Calu3 (cell line): ENCODE results near the gene PTPN13. TPM values are rescaled to one million over a fixed set of nuclear protein-coding genes. Genes with fewer than 3 reads are reported as not detected.

Experiments used
- BruUV-seq: library from RNA; stranded (reverse); fragments of 400-500 nt; replicated peaks from 2 replicates; lab custom pipeline; 2021; lab: Mats Ljungman, UMichigan
- CTCF ChIA-PET: fragments of 300-600 bp; sonication (Branson Sonifier 250); formaldehyde crosslinking; loops from one replicate; lab custom pipeline; 2022; ENCODE audit warnings: antibody characterized with exemption; lab: Charles Lee
- DNase-seq: peaks from one replicate; pipeline ENCODE4 v3.0.0; 2022
- H3K27ac Mint-ChIP-seq: one replicate; pipeline ENCODE4 v1.8.0; 2022; ENCODE audit warnings: mixed read lengths; ENCODE audit not compliant: unreplicated experiment
- H3K27me3 Mint-ChIP-seq: one replicate; pipeline ENCODE4 v1.8.0; 2022; ENCODE audit warnings: mixed read lengths; ENCODE audit not compliant: unreplicated experiment
- H3K36me3 Mint-ChIP-seq: one replicate; pipeline ENCODE4 v1.8.0; 2022; ENCODE audit warnings: mild to moderate bottlenecking, moderate library complexity, mixed read lengths; ENCODE audit not compliant: insufficient read depth, unreplicated experiment
- H3K4me1 Mint-ChIP-seq: one replicate; pipeline ENCODE4 v1.8.0; 2022; ENCODE audit warnings: mild to moderate bottlenecking, low read depth, mixed read lengths; ENCODE audit not compliant: unreplicated experiment
- H3K4me3 Mint-ChIP-seq: one replicate; pipeline ENCODE4 v1.8.0; 2022; ENCODE audit warnings: mild to moderate bottlenecking, low read depth, moderate library complexity, mixed read lengths; ENCODE audit not compliant: unreplicated experiment
- H3K9me3 Mint-ChIP-seq: one replicate; pipeline ENCODE4 v1.8.0; 2022; ENCODE audit warnings: low read depth, mixed read lengths; ENCODE audit not compliant: unreplicated experiment
- intact Hi-C: fragments of 100-400 bp; cut with micrococcal nuclease; formaldehyde crosslinking; loops from one replicate; pipeline ENCODE4 v1.10.0; 2022; ENCODE audit not compliant: unreplicated experiment
- total RNA-seq: library from RNA; stranded (reverse); gene quantifications from 2 replicates; pipeline ENCODE4 v1.2.3, GENCODE V29; 2022
- TF ChIP-seq, protein P1 (sequence below): fragments of 200-600 bp; IDR thresholded peaks from one replicate; pipeline ENCODE4 v1.8.0; 2022; ENCODE audit warnings: antibody characterized with exemption; ENCODE audit not compliant: unreplicated experiment

The PTPN13 gene
- total RNA-seq, 1 experiment from 2014 or later, result 23.3 TPM

DNA sequence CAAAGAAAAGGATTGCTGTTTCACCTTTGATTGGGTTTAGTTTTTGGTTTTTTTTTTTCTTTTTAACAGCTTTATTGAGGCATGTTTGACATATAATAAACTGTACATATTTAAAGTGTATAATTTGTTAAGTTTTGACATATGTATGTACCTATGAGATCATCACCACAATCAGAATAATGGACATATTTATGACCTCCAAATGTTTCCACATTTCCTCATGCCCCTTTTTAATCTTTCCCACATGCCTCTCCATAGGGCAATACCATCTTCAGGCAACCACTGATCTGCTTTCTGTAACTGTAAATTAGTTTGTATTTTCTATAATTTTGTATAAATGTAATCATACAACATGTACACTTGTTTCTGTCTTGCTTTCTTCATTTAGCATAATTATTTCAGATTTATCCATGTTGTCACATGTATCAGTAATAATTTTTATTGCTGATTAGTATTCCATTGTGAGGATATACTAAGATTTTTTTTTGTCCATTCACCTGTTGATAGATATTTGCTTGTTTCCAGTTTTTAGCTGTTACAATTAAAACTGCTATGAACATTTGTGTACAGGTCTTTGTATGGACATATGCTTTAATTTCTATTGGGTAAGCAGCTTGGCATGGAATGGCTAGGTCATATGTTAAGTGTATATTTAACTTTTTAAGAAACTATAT is 33.5 kb downstream of the PTPN13 start:
- no peaks in the 10 kb centered on the region for H3K36me3 Mint-ChIP-seq
- H3K4me3 Mint-ChIP-seq, result no peak overlapping the region
- H3K27ac Mint-ChIP-seq, result no peak overlapping the region
- H3K4me1 Mint-ChIP-seq, result no peaks in the 10 kb centered on the region
- intact Hi-C loops, result no loop called here
- DNase-seq, result no peak
- CTCF ChIA-PET, result no interaction called here
- no peaks in the 10 kb centered on the region for H3K27me3 Mint-ChIP-seq
- TF ChIP-seq, protein P1, sequence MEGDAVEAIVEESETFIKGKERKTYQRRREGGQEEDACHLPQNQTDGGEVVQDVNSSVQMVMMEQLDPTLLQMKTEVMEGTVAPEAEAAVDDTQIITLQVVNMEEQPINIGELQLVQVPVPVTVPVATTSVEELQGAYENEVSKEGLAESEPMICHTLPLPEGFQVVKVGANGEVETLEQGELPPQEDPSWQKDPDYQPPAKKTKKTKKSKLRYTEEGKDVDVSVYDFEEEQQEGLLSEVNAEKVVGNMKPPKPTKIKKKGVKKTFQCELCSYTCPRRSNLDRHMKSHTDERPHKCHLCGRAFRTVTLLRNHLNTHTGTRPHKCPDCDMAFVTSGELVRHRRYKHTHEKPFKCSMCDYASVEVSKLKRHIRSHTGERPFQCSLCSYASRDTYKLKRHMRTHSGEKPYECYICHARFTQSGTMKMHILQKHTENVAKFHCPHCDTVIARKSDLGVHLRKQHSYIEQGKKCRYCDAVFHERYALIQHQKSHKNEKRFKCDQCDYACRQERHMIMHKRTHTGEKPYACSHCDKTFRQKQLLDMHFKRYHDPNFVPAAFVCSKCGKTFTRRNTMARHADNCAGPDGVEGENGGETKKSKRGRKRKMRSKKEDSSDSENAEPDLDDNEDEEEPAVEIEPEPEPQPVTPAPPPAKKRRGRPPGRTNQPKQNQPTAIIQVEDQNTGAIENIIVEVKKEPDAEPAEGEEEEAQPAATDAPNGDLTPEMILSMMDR, result no peak
- BruUV-seq, result no TSS peak
- peaks cover 5% of the 10 kb centered on the region for H3K9me3 Mint-ChIP-seq

DNA sequence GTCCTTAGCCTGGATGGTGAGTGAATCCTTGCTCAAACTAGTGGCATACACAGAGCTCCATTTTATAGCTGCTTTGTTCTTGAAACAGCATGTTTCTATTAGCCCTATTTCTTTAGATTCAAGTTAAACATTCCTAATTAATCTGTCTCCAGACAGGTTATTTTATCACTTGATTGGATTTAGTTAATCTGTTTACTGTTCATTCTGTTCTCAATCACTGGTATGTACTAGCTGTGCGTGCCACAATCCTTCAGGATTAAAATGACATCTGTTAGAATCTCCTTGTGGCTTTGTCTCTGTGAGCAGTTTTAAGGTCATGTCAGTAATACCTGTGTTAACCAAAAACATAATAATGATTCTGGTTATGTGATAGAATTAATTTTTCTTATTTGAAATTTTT is 36.5 kb downstream of the PTPN13 start:
- CTCF ChIA-PET, result no interaction called here
- H3K36me3 Mint-ChIP-seq, result no peaks in the 10 kb centered on the region
- no peak overlapping the region for H3K27ac Mint-ChIP-seq

DNA sequence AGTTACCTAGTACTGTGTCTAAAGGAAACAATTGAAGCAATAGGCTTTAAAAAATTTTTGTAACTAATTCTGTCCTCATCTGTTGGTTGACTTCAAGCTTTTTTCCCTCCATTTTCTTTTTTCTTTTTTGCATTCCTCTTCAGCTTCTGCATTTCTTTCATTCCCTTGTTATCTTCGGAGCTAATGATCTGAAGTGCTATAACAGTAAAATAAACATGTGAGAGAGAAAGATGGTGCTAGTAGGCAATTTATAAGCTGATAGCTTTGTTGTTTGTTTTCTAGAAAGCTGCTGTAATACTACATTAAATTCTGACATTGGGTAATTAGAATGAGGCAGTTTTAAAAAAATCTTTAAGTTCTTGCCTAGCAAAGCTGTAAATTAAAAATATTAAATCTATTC is 37.1 kb downstream of the PTPN13 start:
- H3K36me3 Mint-ChIP-seq, result no peaks in the 10 kb centered on the region
- BruUV-seq, result no TSS peak
- no peak overlapping the region for H3K4me3 Mint-ChIP-seq
- CTCF ChIA-PET, result no interaction called here
- peaks cover 5% of the 10 kb centered on the region for H3K9me3 Mint-ChIP-seq
- no peak for DNase-seq
- intact Hi-C loops, result no loop called here
- TF ChIP-seq, protein P1, result no peak
- H3K4me1 Mint-ChIP-seq, result no peaks in the 10 kb centered on the region
- no peaks in the 10 kb centered on the region for H3K27me3 Mint-ChIP-seq
- H3K27ac Mint-ChIP-seq, result no peak overlapping the region

More for the DNA sequence above, 36.5 kb downstream of the PTPN13 start:
- Mint-ChIP-seq H3K4me3 (no peak overlapping the region), H3K4me1 (no peaks in the 10 kb centered on the region), H3K27me3 (no peaks in the 10 kb centered on the region), H3K9me3 (peaks cover 5% of the 10 kb centered on the region)
- DNase-seq, result no peak
- intact Hi-C loops, result no loop called here
- TF ChIP-seq, protein P1, result no peak
- BruUV-seq, result no TSS peak

DNA sequence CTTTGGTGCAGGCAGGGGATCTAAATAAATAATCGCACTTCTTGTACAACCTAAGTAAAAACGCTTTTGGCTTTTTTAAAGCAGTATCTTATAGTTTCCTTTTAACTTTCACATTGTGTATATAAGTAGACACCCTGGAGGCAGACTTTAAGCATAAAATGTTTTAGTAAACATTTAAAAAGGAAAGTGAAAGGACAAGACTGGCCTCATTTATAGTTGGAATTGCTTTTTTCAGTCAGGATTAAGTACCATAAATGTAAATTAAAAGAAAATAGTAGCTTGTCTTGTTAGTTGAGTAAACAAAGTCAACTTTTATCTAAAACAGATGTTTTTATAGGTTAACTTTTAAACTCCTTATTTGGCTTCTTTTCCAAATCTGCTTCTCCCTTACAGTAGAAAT is 39.7 kb downstream of the PTPN13 start:
- peaks cover 9% of the 10 kb centered on the region for H3K9me3 Mint-ChIP-seq
- TF ChIP-seq, protein P1, result no peak
- no peaks in the 10 kb centered on the region for H3K36me3 Mint-ChIP-seq
- intact Hi-C loops, result no loop called here
- no TSS peak for BruUV-seq
- H3K27me3 Mint-ChIP-seq, result no peaks in the 10 kb centered on the region
- no peaks in the 10 kb centered on the region for H3K4me1 Mint-ChIP-seq
- CTCF ChIA-PET, result no interaction called here
- DNase-seq, result no peak
- no peak overlapping the region for H3K4me3 Mint-ChIP-seq
- H3K27ac Mint-ChIP-seq, result no peak overlapping the region
